ENCODE measurements around the gene OR51D1. TPM values are rescaled to one million over a fixed set of nuclear protein-coding genes. Genes with fewer than 3 reads are reported as not detected.

OR51D1 gene
- total RNA-seq, 2 experiments from 2014 or later: not detected

DNA sequence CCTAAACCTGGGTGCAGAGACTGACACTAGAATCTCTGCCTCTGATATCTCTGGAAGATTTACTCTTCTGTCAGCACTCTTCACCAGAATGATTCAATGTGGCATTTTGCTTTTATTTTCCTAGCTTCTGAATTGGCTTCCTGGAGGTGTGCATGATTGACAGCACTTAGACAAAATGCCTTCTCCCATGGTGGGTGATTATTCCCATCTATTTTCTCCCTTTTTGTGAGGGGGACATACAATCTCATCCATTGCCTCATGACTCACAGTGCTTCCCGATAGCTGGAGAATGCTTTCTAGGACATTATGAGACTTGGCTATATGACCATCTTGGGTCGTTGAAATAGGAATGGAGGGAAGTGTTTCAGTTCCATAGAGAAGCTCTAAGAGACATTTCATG, 25.3 kb upstream of the OR51D1 start:
- CTCF ChIA-PET: interaction anchor here (1.2 to 1.6 kb wide), 2 partner anchors 14 to 25 kb away, joined by 4 to 6 read pairs; partner anchors contain the start of gene OR51D1
- no peak overlapping the region for H3K27ac Mint-ChIP-seq

DNA sequence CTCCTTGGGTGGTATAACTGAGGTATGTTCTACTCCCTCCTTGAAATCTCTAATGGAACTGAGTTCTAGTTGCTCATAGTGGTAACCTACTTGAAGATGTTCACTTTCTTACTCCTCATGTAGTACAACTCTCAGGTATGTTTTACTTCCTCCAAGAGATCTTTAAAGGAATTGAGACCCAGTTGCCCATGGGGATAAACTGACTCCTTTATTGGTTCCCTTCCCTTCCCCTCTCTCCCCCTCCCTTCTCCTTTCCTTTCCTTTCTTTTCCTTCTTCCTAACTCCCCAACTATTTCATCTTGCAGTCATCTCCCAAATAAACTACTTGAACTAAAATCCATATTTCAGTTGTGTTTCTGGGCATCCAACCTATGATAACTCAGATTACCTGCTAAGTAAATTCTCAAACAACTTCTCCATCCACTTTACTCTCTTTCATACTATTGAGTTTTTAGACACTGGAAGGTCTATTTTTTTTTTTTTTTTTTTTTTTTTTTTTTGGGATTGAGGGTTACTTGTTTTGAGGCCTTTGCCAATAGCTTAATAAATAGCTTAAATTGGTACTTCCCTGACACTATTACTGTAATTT, 21.3 kb upstream of the OR51D1 start:
- ChIA-PET POLR2A (no interaction called here), CTCF (no interaction called here)
- ATAC-seq: no peak

More for the DNA sequence above, 25.3 kb upstream of the OR51D1 start:
- ATAC-seq (no peak), DNase-seq (no peak)
- intact Hi-C loops (cut with micrococcal nuclease): no loop called here
- no peaks in the 10 kb centered on the region for H3K36me3 Mint-ChIP-seq (ENCODE audit: low read depth)
- peaks cover 2% of the 10 kb centered on the region for H3K9me3 Mint-ChIP-seq
- TF ChIP-seq, protein P1, sequence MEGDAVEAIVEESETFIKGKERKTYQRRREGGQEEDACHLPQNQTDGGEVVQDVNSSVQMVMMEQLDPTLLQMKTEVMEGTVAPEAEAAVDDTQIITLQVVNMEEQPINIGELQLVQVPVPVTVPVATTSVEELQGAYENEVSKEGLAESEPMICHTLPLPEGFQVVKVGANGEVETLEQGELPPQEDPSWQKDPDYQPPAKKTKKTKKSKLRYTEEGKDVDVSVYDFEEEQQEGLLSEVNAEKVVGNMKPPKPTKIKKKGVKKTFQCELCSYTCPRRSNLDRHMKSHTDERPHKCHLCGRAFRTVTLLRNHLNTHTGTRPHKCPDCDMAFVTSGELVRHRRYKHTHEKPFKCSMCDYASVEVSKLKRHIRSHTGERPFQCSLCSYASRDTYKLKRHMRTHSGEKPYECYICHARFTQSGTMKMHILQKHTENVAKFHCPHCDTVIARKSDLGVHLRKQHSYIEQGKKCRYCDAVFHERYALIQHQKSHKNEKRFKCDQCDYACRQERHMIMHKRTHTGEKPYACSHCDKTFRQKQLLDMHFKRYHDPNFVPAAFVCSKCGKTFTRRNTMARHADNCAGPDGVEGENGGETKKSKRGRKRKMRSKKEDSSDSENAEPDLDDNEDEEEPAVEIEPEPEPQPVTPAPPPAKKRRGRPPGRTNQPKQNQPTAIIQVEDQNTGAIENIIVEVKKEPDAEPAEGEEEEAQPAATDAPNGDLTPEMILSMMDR (IDR thresholded peaks at IDR 0.05): no peak
- no peak overlapping the region for H3K4me3 Mint-ChIP-seq
- POLR2A ChIA-PET: interaction anchor here (0.5 kb wide), 1 partner anchor 142 kb away, joined by 3 read pairs; no protein-coding TSS in a partner anchor
- H3K27me3 Mint-ChIP-seq: peaks cover 2% of the 10 kb centered on the region
- peaks cover 26% of the 10 kb centered on the region for H3K4me1 Mint-ChIP-seq (ENCODE audit: low read depth)

DNA sequence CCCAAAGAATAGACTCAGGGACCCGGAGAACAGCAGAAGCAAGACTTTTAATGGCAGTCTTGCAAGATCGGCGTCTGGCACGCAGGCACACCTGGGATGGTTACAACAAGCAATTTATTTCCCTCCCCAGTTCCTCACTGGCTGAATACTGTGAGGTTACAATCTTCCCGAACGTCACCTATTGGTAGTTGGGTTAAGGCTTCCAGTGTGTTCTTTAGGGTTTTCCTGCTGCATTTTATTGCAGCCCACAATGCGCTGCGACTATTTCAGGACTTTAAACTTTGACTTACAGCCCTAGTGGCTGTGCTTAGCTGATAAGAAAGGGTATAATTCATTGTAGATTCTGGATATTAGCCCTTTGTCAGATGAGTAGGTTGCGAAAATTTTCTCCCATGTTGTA, 17.8 kb upstream of the OR51D1 start:
- Mint-ChIP-seq H3K36me3 (ENCODE audit: low read depth) (no peaks in the 10 kb centered on the region), H3K27ac (no peak overlapping the region), H3K4me1 (ENCODE audit: low read depth) (no peaks in the 10 kb centered on the region), H3K27me3 (peaks cover 6% of the 10 kb centered on the region), H3K4me3 (no peak overlapping the region), H3K9me3 (no peaks in the 10 kb centered on the region)
- intact Hi-C loops (cut with micrococcal nuclease): no loop called here
- TF ChIP-seq, protein P1 (IDR thresholded peaks at IDR 0.05): no peak
- DNase-seq (no peak), ATAC-seq (no peak)
- ChIA-PET POLR2A (no interaction called here), CTCF (no interaction called here)

More for the DNA sequence above, 21.3 kb upstream of the OR51D1 start:
- peaks cover 6% of the 10 kb centered on the region for H3K27me3 Mint-ChIP-seq
- TF ChIP-seq, protein P1 (IDR thresholded peaks at IDR 0.05): no peak
- H3K4me3 Mint-ChIP-seq: no peak overlapping the region
- no peaks in the 10 kb centered on the region for H3K9me3 Mint-ChIP-seq
- H3K36me3 Mint-ChIP-seq (ENCODE audit: low read depth): no peaks in the 10 kb centered on the region
- no peak for DNase-seq
- intact Hi-C loops (cut with micrococcal nuclease): no loop called here
- no peak overlapping the region for H3K27ac Mint-ChIP-seq
- H3K4me1 Mint-ChIP-seq (ENCODE audit: low read depth): no peaks in the 10 kb centered on the region

DNA sequence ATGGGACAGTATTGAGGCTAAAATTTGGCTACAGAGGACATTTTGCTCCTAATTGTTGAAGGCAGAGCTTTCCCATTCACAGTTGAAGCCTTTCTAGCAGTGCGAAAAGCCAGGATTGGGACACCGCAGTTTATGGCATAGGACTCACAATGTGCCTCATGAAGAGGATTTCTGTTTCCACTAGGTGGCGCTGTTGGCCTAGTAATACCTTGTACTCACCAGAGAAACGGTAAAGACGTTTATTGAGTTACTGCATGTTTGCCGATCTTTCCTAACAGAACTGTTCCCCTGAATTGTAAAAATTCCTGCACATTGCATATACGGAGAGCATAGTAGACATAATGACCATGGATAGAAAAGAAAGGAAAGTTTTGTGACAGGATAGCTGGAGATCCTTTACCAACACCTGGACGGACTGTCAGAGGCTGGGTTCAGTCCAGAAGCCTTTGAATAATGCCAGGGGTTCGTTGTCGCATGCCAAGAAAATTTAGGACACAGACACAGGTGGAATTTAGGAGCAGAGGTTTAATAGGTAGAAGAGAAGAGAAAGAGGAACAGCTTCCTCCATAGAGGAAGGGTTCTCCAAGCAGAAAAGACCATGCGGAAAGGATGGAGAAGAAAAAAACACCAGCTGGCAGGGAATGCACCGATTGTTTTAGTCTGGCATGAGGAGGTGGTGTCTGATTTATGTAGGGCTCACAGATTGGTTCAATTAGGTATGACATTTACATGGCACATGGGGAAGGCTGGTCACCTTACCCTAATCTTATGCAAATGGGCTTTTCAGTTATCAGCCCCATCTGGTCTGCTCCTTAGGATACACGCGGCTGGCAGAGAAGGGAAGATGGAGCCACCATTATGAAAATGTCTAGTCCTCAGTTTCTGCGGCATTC, 10.8 kb upstream of the OR51D1 start:
- no peak overlapping the region for H3K4me3 Mint-ChIP-seq
- peaks cover 4% of the 10 kb centered on the region for H3K36me3 Mint-ChIP-seq (ENCODE audit: low read depth)
- DNase-seq (peak; percentile 78), ATAC-seq (peak; percentile 51)
- peaks cover 13% of the 10 kb centered on the region for H3K9me3 Mint-ChIP-seq
- H3K4me1 Mint-ChIP-seq (ENCODE audit: low read depth): no peaks in the 10 kb centered on the region
- intact Hi-C loops (cut with micrococcal nuclease): no loop called here
- no peak overlapping the region for H3K27ac Mint-ChIP-seq
- TF ChIP-seq, protein P1 (IDR thresholded peaks at IDR 0.05): peak; percentile 77
- ChIA-PET CTCF (interaction anchor here (0.7 to 5.3 kb wide), 7 partner anchors 10 to 395 kb away, joined by 3 to 51 read pairs (median 4); partner anchors contain the start of gene OR51D1), POLR2A (no interaction called here)
- H3K27me3 Mint-ChIP-seq: peaks cover 36% of the 10 kb centered on the region

DNA sequence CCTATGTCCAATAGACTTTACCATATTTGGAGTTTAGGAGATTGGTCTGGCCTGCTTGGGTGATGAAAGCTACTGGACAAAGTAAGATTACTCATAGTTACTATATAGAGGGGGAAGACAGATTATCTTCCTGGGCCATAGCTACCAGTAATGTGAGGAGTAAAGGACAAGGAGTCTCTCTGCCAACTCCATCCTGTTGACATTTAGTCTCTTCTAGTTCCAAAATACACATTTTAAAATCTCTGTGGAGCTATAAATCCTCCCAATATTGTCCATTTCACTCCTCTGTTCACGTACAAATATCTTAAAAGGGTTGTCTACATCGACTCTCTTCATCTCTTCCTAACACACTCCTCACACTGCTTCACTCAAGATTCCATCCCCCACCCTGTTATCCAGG, 1.1 kb upstream of the OR51D1 start:
- Mint-ChIP-seq H3K27me3 (peaks cover 6% of the 10 kb centered on the region), H3K4me3 (no peak overlapping the region), H3K27ac (no peak overlapping the region), H3K9me3 (no peaks in the 10 kb centered on the region), H3K36me3 (ENCODE audit: low read depth) (no peaks in the 10 kb centered on the region), H3K4me1 (ENCODE audit: low read depth) (no peaks in the 10 kb centered on the region)
- CTCF ChIA-PET: interaction anchor here (0.7 to 2.8 kb wide), 26 partner anchors 10 to 1174 kb away, joined by 3 to 51 read pairs (median 4); partner anchors contain the start of genes MMP26 and TRIM68
- ATAC-seq (no peak), DNase-seq (no peak)
- POLR2A ChIA-PET: no interaction called here
- intact Hi-C loops (cut with micrococcal nuclease): loop anchor here (5.0 kb wide), 1 partner anchor 366 kb away; no protein-coding TSS in a partner anchor
- TF ChIP-seq, protein P1 (IDR thresholded peaks at IDR 0.05): no peak
